ENCODE results near the gene NRTN.

The NRTN gene

GRCh38 chr19:5790559-5791520 is 14.0 kb upstream of the NRTN start, which contains the start of gene DUS3L:
DUS3L (minus strand) TSS chr19:5791163; CDS start chr19:5791141, 22 bp downstream.
- DNase-seq, result peak; percentile 54 to 91

- DNase-seq, result no peak
Observed at GRCh38 chr19:5792224-5792623, 12.6 kb upstream of the NRTN start.

GRCh38 chr19:5793188-5793587 is 11.7 kb upstream of the NRTN start:
- no peak for DNase-seq

GRCh38 chr19:5795382-5795919 is 9.4 kb upstream of the NRTN start:
- no peak for DNase-seq

- DNase-seq, result no peak
Observed at GRCh38 chr19:5798244-5798643, 6.6 kb upstream of the NRTN start.

- DNase-seq, result no peak
Observed at GRCh38 chr19:5799247-5800241, 5.3 kb upstream of the NRTN start.

- no peak for DNase-seq
Observed at GRCh38 chr19:5800361-5801270, 4.3 kb upstream of the NRTN start.

GRCh38 chr19:5801796-5802619 is 2.9 kb upstream of the NRTN start:
- no peak for DNase-seq

GRCh38 chr19:5803441-5803751 is 1.5 kb upstream of the NRTN start:
- DNase-seq, result no peak

GRCh38 chr19:5803752-5804515 is 933 bp upstream of the NRTN start:
- no peak for DNase-seq

- no peak for DNase-seq
Observed at GRCh38 chr19:5805462-5806132, 730 bp downstream of the NRTN start.

- no peak for DNase-seq
Observed at GRCh38 chr19:5806133-5806489, 1.2 kb downstream of the NRTN start.

- no peak for DNase-seq
Observed at GRCh38 chr19:5806905-5807304, 2.0 kb downstream of the NRTN start.

GRCh38 chr19:5808120-5808816 is 3.4 kb downstream of the NRTN start:
- no peak for DNase-seq

- no peak for DNase-seq
Observed at GRCh38 chr19:5809053-5809452, 4.2 kb downstream of the NRTN start.

- no peak for DNase-seq
Observed at GRCh38 chr19:5809469-5809868, 4.6 kb downstream of the NRTN start.

GRCh38 chr19:5811117-5811516 is 6.2 kb downstream of the NRTN start:
- no peak for DNase-seq

- DNase-seq, result no peak
Observed at GRCh38 chr19:5814123-5814851, 9.4 kb downstream of the NRTN start.

GRCh38 chr19:5814852-5815246 is 10.0 kb downstream of the NRTN start:
- no peak for DNase-seq
